Mesodermal cell (in vitro differentiated cells): ENCODE data around the gene C11orf86.
A peak's percentile ranks its signal among the peaks of the same experiment; 100 is the strongest.
"Not testable (repeated sequence)": the region's sequence is repeated elsewhere in the genome, so short reads cannot be mapped to it uniquely, and the experiment has no call there.

Experiments used
- H3K27ac ChIP-seq: 2 replicates; pipeline ENCODE4 v1.7.0; 2013; ENCODE audit warnings: mild to moderate bottlenecking, low read depth, low read length, moderate library complexity; ENCODE audit not compliant: severe bottlenecking
- H3K36me3 ChIP-seq: 2 replicates; pipeline ENCODE4 v1.7.1; 2013; ENCODE audit warnings: mild to moderate bottlenecking, low read length, moderate library complexity; ENCODE audit not compliant: control insufficient read depth, insufficient read depth
- H3K4me1 ChIP-seq: one replicate; pipeline ENCODE4 v1.7.1; 2013; ENCODE audit warnings: mild to moderate bottlenecking, low read length; ENCODE audit not compliant: insufficient read depth, control insufficient read depth, poor library complexity, severe bottlenecking
- H3K4me3 ChIP-seq: 2 replicates; pipeline ENCODE4 v1.7.0; 2013; ENCODE audit warnings: low read length, control low read depth, mild to moderate bottlenecking; ENCODE audit not compliant: insufficient read depth, poor library complexity, severe bottlenecking; ENCODE audit errors: extremely low read depth
- H3K9me3 ChIP-seq: 2 replicates; pipeline ENCODE4 v1.7.1; 2013; ENCODE audit warnings: mild to moderate bottlenecking, low read length, moderate library complexity; ENCODE audit not compliant: control insufficient read depth
- whole genome bisulfite sequencing, 2 experiments: methylation state at CpG; one replicate each; pipeline ENCODE4 v1.1.5; 2013; ENCODE audit warnings: missing lambda C conversion rate in 2 of 2; ENCODE audit not compliant: insufficient coverage in 2 of 2; 5-methylcytosine and 5-hydroxymethylcytosine counted together

Gene C11orf86

DNA sequence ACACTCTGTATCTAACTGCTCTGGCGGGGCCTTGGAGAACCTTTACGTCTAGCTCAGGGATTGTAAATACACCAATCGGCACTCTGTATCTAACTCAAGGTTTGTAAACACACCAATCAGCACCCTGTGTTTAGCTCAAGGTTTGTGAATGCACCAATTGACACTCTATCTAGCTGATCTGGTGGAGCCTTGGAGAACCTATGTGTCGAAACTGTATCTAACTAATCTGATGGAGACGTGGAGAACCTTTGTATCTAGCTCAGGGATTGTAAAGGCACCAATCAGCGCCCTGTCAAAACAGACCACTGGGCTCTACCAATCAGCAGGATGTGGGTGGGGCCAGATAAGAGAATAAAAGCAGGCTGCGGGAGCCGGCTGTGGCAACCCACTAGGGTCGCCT, 14.3 kb downstream of the C11orf86 start:
- WGBS, 2 experiments, result 91 to 95% methylated on average over 6 to 9 of the region's 9 CpGs
- not testable (repeated sequence) for H3K36me3 ChIP-seq, H3K4me3 ChIP-seq, H3K27ac ChIP-seq, H3K9me3 ChIP-seq, H3K4me1 ChIP-seq

DNA sequence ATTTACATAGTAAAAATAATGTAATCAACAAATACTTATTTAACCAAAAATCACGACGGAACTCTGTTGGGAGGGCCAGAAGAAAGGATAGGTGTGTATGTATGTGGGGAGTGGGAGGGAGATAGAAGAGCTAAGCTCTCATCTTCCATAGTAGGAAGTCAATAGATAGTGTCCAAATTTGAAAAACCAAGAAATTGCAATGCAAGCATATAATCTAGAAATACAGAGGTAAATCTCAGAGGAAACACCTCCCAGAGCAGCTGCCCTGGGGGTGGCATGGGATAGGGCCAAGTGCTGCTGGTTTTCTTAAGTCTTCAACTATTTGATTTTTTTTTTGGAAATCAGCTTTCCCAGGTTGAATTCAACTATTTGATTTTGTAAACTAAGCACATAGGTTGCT, 16.9 kb downstream of the C11orf86 start:
- Histone ChIP-seq H3K4me3 (no peak overlapping the region), H3K4me1 (peaks cover 12% of the 10 kb centered on the region), H3K9me3 (no peaks in the 10 kb centered on the region), H3K27ac (no peak overlapping the region), H3K36me3 (no peaks in the 10 kb centered on the region)
- no CpG with 5 or more reads among the region's 2 CpGs for WGBS, 2 experiments

DNA sequence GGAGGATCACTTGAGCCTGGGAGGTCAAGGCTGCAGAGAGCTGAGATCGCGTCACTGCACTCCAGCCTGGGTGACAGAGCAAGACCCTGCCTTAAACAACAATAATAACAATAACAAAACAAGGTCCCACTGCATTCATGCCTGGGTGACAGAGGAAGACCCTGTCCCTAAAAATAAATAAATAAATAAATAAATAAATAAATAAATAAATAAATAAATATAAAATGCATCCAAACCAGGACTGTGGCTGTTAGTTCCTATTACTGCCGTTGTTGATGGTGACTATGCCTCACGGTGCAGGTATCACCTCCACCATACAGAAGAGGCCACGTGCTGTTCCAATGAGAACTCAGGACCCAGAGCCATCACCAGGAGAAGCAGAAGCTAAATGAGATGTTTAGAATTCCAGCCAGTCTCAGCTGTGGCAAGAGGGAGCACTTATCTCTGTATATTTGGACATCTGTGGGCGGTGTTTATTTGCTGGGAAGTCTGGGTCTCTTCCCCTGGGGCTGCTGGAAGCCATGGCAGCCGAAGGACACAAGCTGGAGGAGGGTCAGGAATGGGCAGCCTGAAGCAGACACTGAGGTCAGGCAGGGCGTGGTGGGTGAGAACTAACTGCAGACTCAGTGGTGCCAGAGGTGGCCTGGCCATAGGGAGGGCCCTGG, 21.6 kb downstream of the C11orf86 start:
- Histone ChIP-seq H3K4me3 (no peak overlapping the region), H3K9me3 (no peaks in the 10 kb centered on the region), H3K27ac (peak overlapping the region; percentile 49), H3K4me1 (peaks cover 8% of the 10 kb centered on the region), H3K36me3 (no peaks in the 10 kb centered on the region)
- WGBS, 2 experiments, result 85 to 95% methylated on average over 4 to 7 of the region's 8 CpGs

DNA sequence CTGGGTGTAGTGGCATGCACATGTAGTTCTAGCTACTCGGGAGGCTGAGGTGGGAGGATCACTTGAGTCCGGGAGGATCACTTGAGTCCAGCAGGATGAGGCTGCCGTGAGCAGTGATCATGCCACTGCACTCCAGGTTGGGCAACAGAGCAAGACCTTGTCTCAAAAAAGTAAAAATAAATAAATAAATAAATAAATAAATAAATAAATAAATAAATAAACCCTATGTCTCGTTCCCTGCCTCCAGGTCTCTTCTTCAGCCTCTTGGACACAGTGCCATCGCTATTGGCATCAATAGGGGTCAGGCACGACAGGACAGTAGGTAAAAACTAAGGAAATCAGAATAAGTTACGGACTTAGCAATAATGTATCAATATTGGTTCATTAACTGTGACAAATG, 24.5 kb downstream of the C11orf86 start:
- Histone ChIP-seq H3K27ac (no peak overlapping the region), H3K4me3 (no peak overlapping the region)
- 94 to 100% methylated on average over 3 of the region's 7 CpGs for WGBS, 2 experiments

DNA sequence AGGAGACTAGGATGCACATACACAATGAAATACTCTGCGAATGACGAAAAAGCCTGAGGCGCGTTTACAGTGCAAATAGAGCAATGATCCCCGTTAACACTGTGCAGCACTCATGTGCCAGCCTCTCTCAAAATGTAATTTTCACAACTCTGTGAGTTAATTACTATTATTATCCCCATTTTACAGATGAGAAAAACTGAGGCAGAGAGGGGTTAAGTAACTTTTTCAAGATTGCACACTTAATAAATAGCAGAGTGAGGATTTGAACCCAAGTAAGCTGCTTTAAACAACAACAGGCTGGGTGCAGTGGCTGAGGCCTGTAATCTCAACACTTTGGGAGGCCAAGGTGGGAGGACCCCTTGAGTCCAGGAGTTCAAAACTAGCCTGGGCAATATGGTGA, 26.2 kb downstream of the C11orf86 start:
- no peaks in the 10 kb centered on the region for H3K9me3 ChIP-seq
- 90 to 98% methylated on average over 4 to 5 of the region's 5 CpGs for WGBS, 2 experiments

More for the DNA sequence above, 24.5 kb downstream of the C11orf86 start:
- no peaks in the 10 kb centered on the region for H3K9me3 ChIP-seq
- H3K36me3 ChIP-seq, result no peaks in the 10 kb centered on the region
- H3K4me1 ChIP-seq, result peaks cover 8% of the 10 kb centered on the region

DNA sequence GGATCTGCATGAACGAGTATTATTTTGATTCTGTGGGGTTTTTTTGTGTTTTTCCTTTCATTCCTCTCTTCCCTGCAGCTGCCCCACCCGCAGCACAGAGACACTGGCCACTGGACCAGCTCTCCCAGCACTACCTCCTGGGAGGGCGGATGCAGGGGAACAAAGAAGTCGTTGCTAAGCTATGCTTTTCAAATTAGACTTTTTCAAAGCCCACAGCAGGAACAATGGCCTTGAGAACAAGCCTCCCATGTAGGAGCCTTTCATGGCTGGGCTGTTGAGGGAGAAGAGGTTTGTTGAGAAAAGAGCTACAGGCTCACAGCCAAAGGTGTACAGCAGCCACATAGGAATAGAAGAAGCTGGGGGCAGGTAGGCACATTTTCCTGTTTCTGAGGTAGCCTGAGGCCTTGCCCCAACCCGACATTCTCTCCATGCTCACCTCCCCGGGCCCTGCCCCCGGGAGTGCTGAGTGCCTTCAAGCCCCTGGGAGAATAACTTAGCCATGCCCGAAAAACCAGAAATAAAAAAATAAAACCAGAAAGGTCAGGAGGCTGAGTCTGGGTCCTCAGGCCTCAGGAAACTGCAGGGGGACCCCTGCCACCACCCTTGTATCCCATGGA, 27.3 kb downstream of the C11orf86 start:
- Histone ChIP-seq H3K9me3 (no peaks in the 10 kb centered on the region), H3K4me1 (no peaks in the 10 kb centered on the region), H3K4me3 (no peak overlapping the region), H3K27ac (no peak overlapping the region), H3K36me3 (no peaks in the 10 kb centered on the region)
- WGBS, 2 experiments, result 28 to 46% methylated on average over 3 to 6 of the region's 8 CpGs

More for the DNA sequence above, 26.2 kb downstream of the C11orf86 start:
- Histone ChIP-seq H3K36me3 (no peaks in the 10 kb centered on the region), H3K4me1 (peaks cover 8% of the 10 kb centered on the region), H3K27ac (no peak overlapping the region), H3K4me3 (no peak overlapping the region)

DNA sequence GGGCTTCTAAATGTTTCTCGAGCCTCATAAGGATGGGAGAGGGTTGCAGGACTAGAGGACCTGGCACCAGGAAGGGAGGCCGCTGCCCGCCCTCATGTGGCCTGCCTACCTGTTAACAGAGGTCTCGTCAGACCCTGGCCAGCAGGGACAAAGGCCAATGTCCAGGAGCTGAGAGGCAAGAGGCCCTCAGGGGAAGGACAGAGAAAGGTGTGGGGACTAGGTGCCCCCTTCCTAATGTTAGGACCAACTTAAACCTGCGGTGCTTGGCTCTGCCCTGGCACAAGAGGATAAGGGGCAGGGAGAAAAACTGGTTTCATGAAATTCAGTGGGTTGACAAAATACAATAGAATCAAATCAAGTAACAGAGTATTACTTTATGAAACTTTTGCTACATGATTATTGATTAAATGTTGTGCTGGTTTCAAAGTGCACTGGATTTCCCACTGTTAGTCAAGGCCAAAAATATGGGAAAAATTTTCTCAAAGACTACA, 27.9 kb downstream of the C11orf86 start:
- no peak overlapping the region for H3K4me3 ChIP-seq
- H3K27ac ChIP-seq, result no peak overlapping the region
- no peaks in the 10 kb centered on the region for H3K4me1 ChIP-seq
- no peaks in the 10 kb centered on the region for H3K9me3 ChIP-seq
- WGBS, 2 experiments, result 74 to 78% methylated on average over 4 of the region's 5 CpGs
- H3K36me3 ChIP-seq, result no peaks in the 10 kb centered on the region

DNA sequence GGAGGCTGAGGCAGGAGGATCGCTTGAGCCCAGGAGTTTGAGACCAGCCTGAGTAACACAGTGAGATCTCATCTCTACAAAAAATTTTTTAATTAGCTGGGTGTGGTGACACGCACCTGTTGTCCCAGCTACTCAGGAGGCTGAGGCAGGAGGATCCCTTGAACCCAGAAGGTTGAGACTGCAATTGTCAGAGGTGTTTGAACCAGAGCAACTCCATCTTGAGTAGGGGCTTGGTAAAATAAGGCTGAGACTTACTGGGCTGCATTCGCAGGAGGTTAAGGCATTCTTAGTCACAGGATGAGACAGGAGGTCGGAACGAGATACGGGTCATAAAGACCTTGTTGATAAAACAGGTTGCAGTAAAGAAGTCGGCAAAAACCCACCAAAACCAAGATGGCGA, 30.1 kb downstream of the C11orf86 start:
- not testable (repeated sequence) for H3K27ac ChIP-seq, H3K4me1 ChIP-seq, H3K36me3 ChIP-seq, H3K4me3 ChIP-seq, H3K9me3 ChIP-seq
- WGBS, 2 experiments, result 88 to 94% methylated on average over 6 to 7 of the region's 8 CpGs

DNA sequence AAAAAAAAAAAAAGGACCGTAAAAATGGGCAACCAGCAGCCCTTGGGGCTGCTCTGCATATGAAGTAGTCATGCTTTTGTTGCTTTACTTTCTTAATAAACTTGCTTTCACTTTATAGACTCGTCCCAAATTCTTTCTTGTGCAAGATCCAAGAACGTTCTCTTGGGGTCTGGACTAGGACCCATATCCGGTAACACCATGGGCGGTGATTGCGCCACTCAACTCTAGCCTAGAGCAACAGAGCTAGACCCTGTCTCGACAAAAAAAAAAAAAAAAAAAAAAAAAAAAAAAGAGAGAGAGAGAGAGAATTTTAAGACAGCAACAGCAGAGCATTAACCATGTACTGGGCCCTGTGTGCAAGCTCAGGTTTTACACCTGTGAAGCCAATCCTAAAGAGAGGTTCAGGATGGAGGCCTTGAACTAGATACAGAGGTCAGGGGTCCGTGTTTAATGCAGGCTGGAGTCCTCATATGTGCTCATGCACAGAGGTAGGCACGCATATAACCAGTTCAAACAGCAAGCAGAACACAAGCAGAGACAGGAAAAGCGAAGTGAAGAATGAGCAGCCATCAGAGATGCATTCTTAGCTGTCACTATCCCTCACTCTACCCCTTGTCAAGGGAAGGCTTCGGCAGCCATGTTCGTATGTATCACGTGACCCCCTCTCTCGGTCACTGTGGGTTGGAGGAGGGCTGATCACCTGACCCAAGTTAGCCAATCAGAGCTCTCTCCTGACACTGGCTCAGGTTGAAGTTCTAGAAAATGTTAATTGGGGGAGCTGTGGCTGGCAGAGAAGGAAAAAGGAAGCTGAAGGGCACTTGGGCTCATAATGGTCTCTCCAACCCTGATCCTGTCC, 31.2 kb downstream of the C11orf86 start:
- no peaks in the 10 kb centered on the region for H3K36me3 ChIP-seq
- 88 to 96% methylated on average over 5 to 9 of the region's 14 CpGs for WGBS, 2 experiments
- H3K27ac ChIP-seq, result no peak overlapping the region
- H3K9me3 ChIP-seq, result no peaks in the 10 kb centered on the region
- H3K4me1 ChIP-seq, result no peaks in the 10 kb centered on the region
- no peak overlapping the region for H3K4me3 ChIP-seq

DNA sequence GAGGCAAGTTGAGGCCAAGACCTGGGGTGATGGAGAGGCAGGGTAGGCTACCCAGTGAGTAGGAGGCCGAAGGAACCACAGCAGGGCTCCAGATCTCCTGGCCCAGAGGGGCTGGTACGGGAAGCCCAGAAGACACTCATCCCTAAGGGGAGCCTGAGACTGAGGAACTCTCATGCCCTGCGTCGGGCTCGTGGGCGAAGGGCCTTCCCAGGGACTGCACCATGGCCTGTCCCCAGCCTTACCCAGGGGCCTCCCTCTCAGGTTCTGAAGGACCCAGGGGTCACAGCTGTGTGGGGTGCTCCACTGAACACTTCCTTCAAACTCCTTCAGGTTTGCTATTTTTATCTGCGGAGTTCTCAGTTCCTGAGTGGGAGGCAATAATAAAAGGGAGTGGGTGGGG, 32.0 kb downstream of the C11orf86 start:
- WGBS, 2 experiments, result 98 to 100% methylated on average over 6 of the region's 7 CpGs
- H3K9me3 ChIP-seq, result no peaks in the 10 kb centered on the region
- H3K36me3 ChIP-seq, result no peaks in the 10 kb centered on the region
- H3K4me1 ChIP-seq, result no peaks in the 10 kb centered on the region
- no peak overlapping the region for H3K27ac ChIP-seq
- H3K4me3 ChIP-seq, result no peak overlapping the region
